SHP77 treated with DMSO at 0.1 percent for 48 hours (cell line): Measurements from ENCODE around the gene ZNF574.

Source experiments
- DNase-seq: peaks from one replicate; lab custom pipeline; 2025; lab: John Stamatoyannopoulos, UW

Gene ZNF574

DNA sequence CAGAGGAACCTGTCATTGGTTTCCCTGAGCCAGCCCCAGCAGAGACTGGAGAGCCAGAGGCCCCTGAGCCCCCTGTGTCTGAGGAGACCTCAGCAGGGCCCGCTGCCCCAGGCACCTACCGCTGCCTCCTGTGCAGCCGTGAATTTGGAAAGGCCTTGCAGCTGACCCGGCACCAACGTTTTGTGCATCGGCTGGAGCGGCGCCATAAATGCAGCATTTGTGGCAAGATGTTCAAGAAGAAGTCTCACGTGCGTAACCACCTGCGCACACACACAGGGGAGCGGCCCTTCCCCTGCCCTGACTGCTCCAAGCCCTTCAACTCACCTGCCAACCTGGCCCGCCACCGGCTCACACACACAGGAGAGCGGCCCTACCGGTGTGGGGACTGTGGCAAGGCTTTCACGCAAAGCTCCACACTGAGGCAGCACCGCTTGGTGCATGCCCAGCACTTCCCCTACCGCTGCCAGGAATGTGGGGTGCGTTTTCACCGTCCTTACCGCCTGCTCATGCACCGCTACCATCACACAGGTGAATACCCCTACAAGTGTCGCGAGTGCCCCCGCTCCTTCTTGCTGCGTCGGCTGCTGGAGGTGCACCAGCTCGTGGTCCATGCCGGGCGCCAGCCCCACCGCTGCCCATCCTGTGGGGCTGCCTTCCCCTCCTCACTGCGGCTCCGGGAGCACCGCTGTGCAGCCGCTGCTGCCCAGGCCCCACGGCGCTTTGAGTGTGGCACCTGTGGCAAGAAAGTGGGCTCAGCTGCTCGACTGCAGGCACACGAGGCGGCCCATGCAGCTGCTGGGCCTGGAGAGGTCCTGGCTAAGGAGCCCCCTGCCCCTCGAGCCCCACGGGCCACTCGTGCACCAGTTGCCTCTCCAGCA lies 4.2 kb downstream of the ZNF574 start:
- DNase-seq = no peak

DNA sequence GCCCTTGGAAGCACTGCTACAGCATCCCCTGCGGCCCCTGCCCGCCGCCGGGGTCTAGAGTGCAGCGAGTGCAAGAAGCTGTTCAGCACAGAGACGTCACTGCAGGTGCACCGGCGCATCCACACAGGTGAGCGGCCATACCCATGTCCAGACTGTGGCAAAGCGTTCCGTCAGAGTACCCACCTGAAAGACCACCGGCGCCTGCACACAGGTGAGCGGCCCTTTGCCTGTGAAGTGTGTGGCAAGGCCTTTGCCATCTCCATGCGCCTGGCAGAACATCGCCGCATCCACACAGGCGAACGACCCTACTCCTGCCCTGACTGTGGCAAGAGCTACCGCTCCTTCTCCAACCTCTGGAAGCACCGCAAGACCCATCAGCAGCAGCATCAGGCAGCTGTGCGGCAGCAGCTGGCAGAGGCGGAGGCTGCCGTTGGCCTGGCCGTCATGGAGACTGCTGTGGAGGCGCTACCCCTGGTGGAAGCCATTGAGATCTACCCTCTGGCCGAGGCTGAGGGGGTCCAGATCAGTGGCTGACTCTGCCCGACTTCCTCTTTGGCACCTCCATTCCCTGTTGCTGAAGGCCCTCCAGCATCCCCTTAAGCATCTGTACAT lies 4.9 kb downstream of the ZNF574 start:
- no peak for DNase-seq

- DNase-seq = no peak
Measured at GRCh38 chr19:42081584-42082203, 5.7 kb downstream of the ZNF574 start.

DNA sequence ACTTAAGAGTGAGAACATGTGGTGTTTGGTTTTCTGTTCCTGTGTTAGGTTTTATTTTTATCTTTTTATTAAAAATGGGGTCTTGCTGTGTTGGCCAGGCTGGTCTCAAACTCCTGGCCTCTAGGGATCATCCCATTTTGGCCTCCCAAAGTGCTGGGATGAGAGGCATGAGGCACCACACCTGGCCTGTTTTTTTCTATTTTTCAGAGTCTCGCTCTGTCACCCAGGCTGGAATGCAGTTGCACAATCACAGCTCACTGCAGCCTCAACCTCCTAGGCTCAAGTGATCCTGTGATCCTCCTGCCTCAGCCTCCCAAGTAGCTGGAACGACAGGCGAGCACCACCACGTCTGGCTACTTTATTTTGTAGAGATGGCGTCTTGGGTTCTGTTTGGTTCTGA lies 7.6 kb downstream of the ZNF574 start:
- no peak for DNase-seq

DNA sequence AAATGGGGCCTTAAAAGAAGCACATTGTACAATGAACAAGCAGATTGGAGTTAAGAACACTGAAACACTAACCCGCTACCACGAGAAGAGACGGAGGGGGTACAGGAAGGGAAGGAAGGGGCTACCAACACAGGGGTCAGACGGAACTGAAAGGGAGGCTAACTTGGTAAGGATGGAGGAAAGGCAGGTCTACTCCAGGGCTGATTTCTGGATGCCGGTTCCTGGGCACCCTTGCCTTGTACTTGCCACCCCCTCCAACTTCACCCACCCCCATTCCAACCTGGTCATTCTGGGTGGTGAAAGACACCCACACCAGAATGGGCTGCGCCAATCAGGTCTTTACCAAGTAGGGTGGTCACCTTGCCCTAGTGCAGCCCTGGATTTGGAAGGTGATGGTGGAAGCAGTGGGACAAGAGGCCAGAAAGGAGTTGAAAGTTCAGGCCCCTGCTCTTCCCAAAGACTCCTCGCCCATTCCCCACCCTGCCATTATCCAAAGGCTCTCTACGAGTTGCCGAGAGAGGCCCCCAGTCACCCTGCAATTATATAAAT lies 10.3 kb downstream of the ZNF574 start:
- DNase-seq = no peak

GRCh38 chr19:42086770-42087550 lies 11.0 kb downstream of the ZNF574 start:
- DNase-seq = no peak

- no peak for DNase-seq
Measured at GRCh38 chr19:42088471-42089190, 12.7 kb downstream of the ZNF574 start.

DNA sequence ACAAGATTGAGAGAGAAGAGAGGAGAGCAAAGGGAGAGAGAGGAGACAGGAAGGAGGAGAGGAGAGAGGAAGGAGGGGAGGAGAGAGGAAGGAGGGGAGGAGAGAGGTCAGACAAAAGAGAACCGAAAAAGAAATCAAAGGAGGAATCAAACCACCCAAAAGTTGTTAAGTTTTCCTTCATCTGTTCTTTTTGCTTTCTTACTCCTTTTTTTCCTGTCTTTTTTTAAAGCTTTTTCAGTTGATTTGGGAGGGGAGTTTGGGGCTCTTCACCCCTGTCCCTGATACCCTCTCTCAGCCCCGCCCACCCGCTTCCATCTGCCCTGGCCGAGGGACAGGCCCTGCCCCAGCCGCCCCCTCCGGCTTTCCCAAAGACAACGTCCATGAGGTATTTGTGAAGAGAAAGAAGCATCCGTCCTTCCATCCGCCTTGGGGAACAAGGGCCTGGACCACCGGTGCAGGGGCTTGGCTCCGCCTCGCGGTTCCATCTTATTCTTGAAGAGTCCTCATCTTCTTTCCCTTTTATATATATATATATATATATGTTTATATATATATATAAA lies 13.3 kb downstream of the ZNF574 start:
- no peak for DNase-seq

DNA sequence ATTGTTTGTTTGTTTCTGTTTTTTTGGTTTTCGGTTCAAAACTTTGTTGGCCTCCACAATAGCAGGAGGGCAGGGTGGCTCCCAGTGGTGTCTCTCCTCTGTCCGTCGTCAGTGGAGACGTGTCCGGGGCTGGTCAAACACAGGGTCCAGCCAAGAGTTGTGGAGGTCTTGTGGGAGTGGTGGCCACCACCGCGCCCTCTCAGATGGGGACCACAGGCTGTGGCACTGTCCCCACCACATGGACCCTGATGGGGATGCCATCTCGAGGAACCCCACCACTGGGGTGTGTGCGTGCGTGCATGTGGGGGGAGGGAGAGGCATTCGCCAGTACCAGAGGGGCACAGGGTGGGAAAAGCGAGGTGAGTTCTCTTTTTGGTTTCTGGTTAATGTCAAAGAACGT lies 13.8 kb downstream of the ZNF574 start:
- DNase-seq = no peak

DNA sequence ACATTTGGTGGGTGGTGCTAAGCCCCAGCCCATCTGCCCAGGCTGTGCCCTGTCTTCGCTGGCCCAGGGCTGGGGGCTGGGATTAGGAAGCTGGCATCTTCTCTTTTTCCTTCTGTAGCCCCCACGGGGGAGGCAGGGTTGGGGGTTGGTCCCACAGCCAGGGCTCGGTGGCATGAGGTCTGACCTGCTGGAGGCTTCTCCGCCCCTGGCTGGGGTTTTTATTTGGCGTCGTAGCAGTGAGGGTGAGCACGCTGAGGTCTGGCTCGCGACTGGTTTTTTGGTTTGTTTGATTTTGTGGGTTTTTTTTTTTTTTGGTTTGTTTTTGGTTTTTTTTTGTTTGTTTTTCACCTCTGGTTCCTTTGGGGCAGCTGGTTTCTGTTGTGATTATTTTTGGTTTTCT lies 14.7 kb downstream of the ZNF574 start:
- no peak for DNase-seq

DNA sequence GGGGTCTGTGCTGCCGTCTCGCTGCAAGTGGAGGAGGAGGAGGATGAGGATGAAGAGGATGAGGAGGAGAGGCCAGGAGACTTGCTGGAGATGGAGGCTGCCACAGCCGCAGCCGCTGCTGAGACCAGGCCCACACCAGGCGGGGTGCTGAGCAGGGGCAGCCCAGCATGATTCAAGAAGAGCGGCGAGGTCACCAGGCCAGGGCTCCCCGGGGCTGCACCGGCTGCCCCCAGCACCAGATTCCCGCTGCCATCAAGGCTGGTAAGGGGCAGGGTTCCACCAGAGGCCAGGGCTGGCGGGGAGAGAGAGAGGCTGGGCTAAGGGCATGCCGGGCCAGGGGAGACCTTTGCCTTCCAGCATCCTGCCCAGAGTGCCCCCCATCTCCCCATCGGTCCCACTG lies 15.3 kb downstream of the ZNF574 start:
- no peak for DNase-seq

DNA sequence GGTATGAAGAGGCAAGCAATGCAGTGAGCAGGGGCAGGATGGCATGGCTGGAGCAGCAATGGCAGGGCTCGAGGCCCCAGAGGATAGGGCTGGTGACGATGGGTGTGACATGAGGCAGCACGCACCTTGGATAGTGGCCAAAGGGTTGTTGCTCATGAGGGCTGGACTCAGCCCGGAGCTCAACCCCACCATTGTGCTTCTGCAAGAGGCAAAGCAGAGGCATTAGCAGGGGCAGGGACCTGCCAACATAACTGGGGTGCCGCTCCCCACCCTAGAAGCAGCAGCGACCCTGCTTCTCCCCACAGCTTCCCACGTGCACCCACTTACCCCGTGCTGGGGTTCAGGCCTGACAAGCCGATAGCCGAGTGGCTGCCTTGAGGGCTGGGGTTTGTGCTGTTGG lies 15.8 kb downstream of the ZNF574 start:
- no peak for DNase-seq

DNA sequence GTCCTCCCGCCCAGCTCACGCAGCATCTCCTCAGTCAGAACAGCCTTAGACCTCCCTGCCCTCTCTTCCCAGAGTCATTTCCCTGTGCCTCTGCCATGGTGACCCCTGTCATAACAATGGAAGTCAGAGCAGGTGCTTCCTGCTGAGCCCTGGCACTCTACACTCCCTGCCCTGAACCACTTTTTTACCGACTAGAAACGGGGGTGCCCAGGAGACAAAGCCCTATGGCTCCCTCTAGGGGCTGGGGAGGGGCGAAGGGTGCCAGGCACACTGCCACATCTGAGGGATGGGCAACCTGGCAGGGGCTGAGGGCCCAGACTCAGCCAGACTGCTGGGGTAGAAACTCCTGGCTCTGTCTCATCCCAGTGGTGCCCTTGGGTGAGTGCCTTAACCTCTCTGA lies 16.4 kb downstream of the ZNF574 start:
- DNase-seq = peak; percentile 26

GRCh38 chr19:42093505-42093904 lies 17.5 kb downstream of the ZNF574 start:
- no peak for DNase-seq

DNA sequence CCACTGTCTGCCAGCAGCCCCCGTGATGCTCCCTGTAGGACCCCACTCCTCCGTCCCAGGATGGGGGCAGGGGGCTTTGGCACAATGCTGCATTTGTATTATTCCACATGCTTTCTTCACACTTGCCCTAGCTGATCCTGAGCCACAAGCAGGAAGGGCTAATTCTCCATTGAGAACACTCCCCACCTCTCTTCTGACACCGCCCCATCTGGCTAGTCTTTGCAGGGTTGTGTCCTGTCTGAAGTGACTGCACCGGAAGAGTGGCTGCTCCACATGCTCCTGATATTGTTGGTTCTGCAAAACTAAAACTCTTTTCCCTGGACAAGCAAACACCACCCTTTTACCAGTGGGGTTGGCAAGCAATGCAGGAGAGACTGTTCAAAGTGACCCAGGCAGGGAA lies 18.0 kb downstream of the ZNF574 start:
- no peak for DNase-seq

- no peak for DNase-seq
Measured at GRCh38 chr19:42095142-42095813, 19.3 kb downstream of the ZNF574 start.

GRCh38 chr19:42095814-42096230 lies 19.9 kb downstream of the ZNF574 start:
- no peak for DNase-seq

GRCh38 chr19:42096255-42096837 lies 20.4 kb downstream of the ZNF574 start:
- no peak for DNase-seq

DNA sequence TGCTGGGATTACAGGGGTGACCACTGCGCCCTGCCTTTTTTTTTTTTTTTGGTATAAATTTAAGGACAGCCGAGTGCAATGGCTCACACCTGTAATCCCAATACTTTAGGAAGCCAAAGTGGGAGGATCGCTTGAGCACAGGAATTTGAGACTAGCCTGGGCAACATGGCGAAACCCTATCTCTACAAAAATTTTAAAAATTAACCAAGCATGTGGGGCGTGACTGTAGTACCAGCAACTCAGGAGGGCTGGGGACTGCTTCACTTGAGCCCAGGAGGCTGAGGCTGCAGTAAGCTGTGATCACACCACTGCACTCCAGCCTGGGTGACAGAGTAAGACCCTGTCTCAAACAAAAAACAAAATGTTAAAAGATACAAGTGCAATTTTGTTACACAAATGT lies 21.5 kb downstream of the ZNF574 start:
- DNase-seq = no peak

- no peak for DNase-seq
Measured at GRCh38 chr19:42098781-42099180, 22.8 kb downstream of the ZNF574 start.
